Motor neuron (in vitro differentiated cells): Measurements from ENCODE around the gene GADL1. TPM values are rescaled to one million over a fixed set of nuclear protein-coding genes. Genes with fewer than 3 reads are reported as not detected.

Experiments used
- ATAC-seq, 8 experiments: fragments of 200-7000 bp; cut with Tn5 transposase; replicated peaks in 6 of 8; 2 replicates each; pipeline ENCODE4 v1.8.0; 2021; ENCODE audit warnings: mild to moderate bottlenecking in 8 of 8, moderate library complexity in 8 of 8
- H3K27ac ChIP-seq, 2 donors: fragments of 250-450 bp; sonication (Bioruptor Pico); 2 replicates each; pipeline ENCODE4 v1.9.0; 2021; ENCODE audit warnings: antibody characterized with exemption in 2 of 2, mild to moderate bottlenecking in 2 of 2, moderate library complexity in 1 of 2
- H3K4me1 ChIP-seq, 2 donors: fragments of 250-450 bp; sonication (Bioruptor Pico); replicated peaks in 1 of 2; 2 replicates each; pipeline ENCODE4 v1.6.1; 2021; ENCODE audit warnings: antibody characterized with exemption in 2 of 2, mild to moderate bottlenecking in 2 of 2, moderate library complexity in 1 of 2
- H3K4me3 ChIP-seq, 5 donors: fragments of 250-450 bp; sonication (Bioruptor Pico); 2 replicates each; pipeline ENCODE4 v1.9.0; 2021; ENCODE audit warnings: antibody characterized with exemption in 5 of 5, mild to moderate bottlenecking in 5 of 5, moderate library complexity in 4 of 5
- WGBS, 10 experiments: fragments of 450-650 bp; shearing (Covaris generic); methylation state at CpG; one replicate each; pipeline ENCODE4 v1.0.0; 2022; 5-methylcytosine and 5-hydroxymethylcytosine counted together
- in situ Hi-C, 9 experiments: fragments of 400-800 bp; cut with MboI; loops; one replicate each; pipeline ENCODE4 v1.15.0; 2021; ENCODE audit warnings: low sequenced_read_pairs in 9 of 9, low pct_unique_long_range_greater_than_20kb in 2 of 9; ENCODE audit not compliant: unreplicated experiment in 9 of 9
- total RNA-seq, 8 experiments: library from RNA; unstranded; fragments of 300-600 nt; gene quantifications; 2 replicates each; pipeline versions ENCODE4 v1.2.3 to v1.2.4, GENCODE V29; 2022

Gene GADL1
- 1 to 10 TPM in 1 of 8 experiments, under 1 TPM in 7; 0.07 to 3.9 (median 0.49) TPM for total RNA-seq

- 0 to 27% (median 3%) methylated on average over 2 to 22 of the region's 38 CpGs; no CpG with 5 or more reads in 3 of the 10 experiments for WGBS, 10 experiments
- in situ Hi-C loops, result no loop called here
- Histone ChIP-seq H3K4me3 (peak within 1 kb of the TSS; percentile 24 to 44 (median 34)), H3K27ac (no peak within 1 kb of the TSS), H3K4me1 (peaks cover 2 to 13% of the 10 kb centered on the region in 2 donors)
- ATAC-seq, result peak; percentile 83 to 98 (median 92)
Measured at GRCh38 chr3:30894521-30895251, at the start of gene GADL1. GADL1 (minus strand) TSS chr3:30894661; CDS start chr3:30894614, 47 bp downstream.

GRCh38 chr3:30944124-30944523 is 49.7 kb upstream of the GADL1 start:
- in situ Hi-C loops, result loop anchor here in 1 of 9 experiments (25.0 kb wide), 1 partner anchor 168 kb away; no protein-coding TSS in a partner anchor
- ATAC-seq, result no peak
- 55 to 100% (median 73%) methylated on average over 1 to 2 of the region's 2 CpGs; no CpG with 5 or more reads in 1 of the 10 experiments for WGBS, 10 experiments
- Histone ChIP-seq H3K4me3 (no peak overlapping the region), H3K4me1 (peaks cover 0 to 7% of the 10 kb centered on the region in 2 donors), H3K27ac (no peak overlapping the region)

GRCh38 chr3:30943206-30943605 is 48.7 kb upstream of the GADL1 start:
- in situ Hi-C loops, result loop anchor here in 1 of 9 experiments (25.0 kb wide), 1 partner anchor 169 kb away; no protein-coding TSS in a partner anchor

GRCh38 chr3:30941342-30941741 is 46.9 kb upstream of the GADL1 start:
- Histone ChIP-seq H3K27ac (no peak overlapping the region), H3K4me3 (no peak overlapping the region), H3K4me1 (peaks cover 0 to 5% of the 10 kb centered on the region in 2 donors)
- WGBS, 10 experiments, result 58 to 63% methylated on average over 2 of the region's 2 CpGs; no CpG with 5 or more reads in 8 of the 10 experiments
- in situ Hi-C loops, result loop anchor here in 1 of 9 experiments (25.0 kb wide), 1 partner anchor 171 kb away; no protein-coding TSS in a partner anchor
- peak in 3 of 8 experiments; percentile 16 to 57 (median 39) for ATAC-seq

More at GRCh38 chr3:30943206-30943605, 48.7 kb upstream of the GADL1 start:
- 57 to 97% (median 76%) methylated on average over 2 to 6 of the region's 6 CpGs; no CpG with 5 or more reads in 2 of the 10 experiments for WGBS, 10 experiments
- no peak for ATAC-seq
- H3K4me1 ChIP-seq, result peaks cover 0 to 5% of the 10 kb centered on the region in 2 donors
- no peak overlapping the region for H3K27ac ChIP-seq
- H3K4me3 ChIP-seq, result no peak overlapping the region

GRCh38 chr3:30940740-30941139 is 46.3 kb upstream of the GADL1 start:
- 40 to 100% (median 100%) methylated on average over 1 to 2 of the region's 2 CpGs; no CpG with 5 or more reads in 2 of the 10 experiments for WGBS, 10 experiments
- in situ Hi-C loops, result loop anchor here in 1 of 9 experiments (25.0 kb wide), 1 partner anchor 172 kb away; no protein-coding TSS in a partner anchor
- ATAC-seq, result no peak
- Histone ChIP-seq H3K4me1 (peaks cover 0 to 5% of the 10 kb centered on the region in 2 donors), H3K27ac (no peak overlapping the region), H3K4me3 (no peak overlapping the region)

- no peak overlapping the region for H3K27ac ChIP-seq
- H3K4me1 ChIP-seq, result peaks cover 0 to 6% of the 10 kb centered on the region in 2 donors
- peak in 5 of 8 experiments; percentile 21 to 66 (median 37) for ATAC-seq
- in situ Hi-C loops, result loop anchor here in 1 of 9 experiments (25.0 kb wide), 1 partner anchor 178 kb away; no protein-coding TSS in a partner anchor
- WGBS, 10 experiments, result 24 to 80% (median 48%) methylated on average over 1 to 6 of the region's 6 CpGs
- no peak overlapping the region for H3K4me3 ChIP-seq
Measured at GRCh38 chr3:30934208-30934550, 39.7 kb upstream of the GADL1 start.

- Histone ChIP-seq H3K27ac (no peak overlapping the region), H3K4me1 (peaks cover 0 to 6% of the 10 kb centered on the region in 2 donors), H3K4me3 (no peak overlapping the region)
- 10 to 68% (median 47%) methylated on average over 2 to 5 of the region's 5 CpGs; no CpG with 5 or more reads in 1 of the 10 experiments for WGBS, 10 experiments
- no peak for ATAC-seq
- in situ Hi-C loops, result loop anchor here in 1 of 9 experiments (25.0 kb wide), 1 partner anchor 179 kb away; no protein-coding TSS in a partner anchor
Measured at GRCh38 chr3:30933478-30934207, 39.2 kb upstream of the GADL1 start.

GRCh38 chr3:30932513-30933098 is 38.1 kb upstream of the GADL1 start:
- peaks cover 0 to 6% of the 10 kb centered on the region in 2 donors for H3K4me1 ChIP-seq
- 0 to 100% (median 57%) methylated on average over 1 to 2 of the region's 2 CpGs; no CpG with 5 or more reads in 1 of the 10 experiments for WGBS, 10 experiments
- H3K27ac ChIP-seq, result no peak overlapping the region
- no peak overlapping the region for H3K4me3 ChIP-seq
- ATAC-seq, result peak in 3 of 8 experiments; percentile 27 to 94 (median 38)
- in situ Hi-C loops, result loop anchor here in 1 of 9 experiments (25.0 kb wide), 1 partner anchor 180 kb away; no protein-coding TSS in a partner anchor

- no peak for ATAC-seq
- 62 to 100% (median 93%) methylated on average over 2 to 7 of the region's 7 CpGs for WGBS, 10 experiments
- H3K27ac ChIP-seq, result no peak overlapping the region
- in situ Hi-C loops, result loop anchor here in 1 of 9 experiments (25.0 kb wide), 1 partner anchor 188 kb away; no protein-coding TSS in a partner anchor
- H3K4me1 ChIP-seq, result no peaks in the 10 kb centered on the region
- no peak overlapping the region for H3K4me3 ChIP-seq
Measured at GRCh38 chr3:30924763-30925162, 30.3 kb upstream of the GADL1 start.

- in situ Hi-C loops, result no loop called here
- H3K4me3 ChIP-seq, result no peak overlapping the region
- WGBS, 10 experiments, result 17 to 100% (median 92%) methylated on average over 1 to 6 of the region's 6 CpGs
- H3K27ac ChIP-seq, result no peak overlapping the region
- no peak for ATAC-seq
- no peaks in the 10 kb centered on the region for H3K4me1 ChIP-seq
Measured at GRCh38 chr3:30919564-30919963, 25.1 kb upstream of the GADL1 start.

- Histone ChIP-seq H3K27ac (no peak overlapping the region), H3K4me1 (no peaks in the 10 kb centered on the region), H3K4me3 (no peak overlapping the region)
- 78 to 100% (median 87%) methylated on average over 1 of the region's 1 CpG; no CpG with 5 or more reads in 4 of the 10 experiments for WGBS, 10 experiments
- in situ Hi-C loops, result no loop called here
- no peak for ATAC-seq
Measured at GRCh38 chr3:30918761-30919160, 24.3 kb upstream of the GADL1 start.

GRCh38 chr3:30915782-30916181 is 21.3 kb upstream of the GADL1 start:
- Histone ChIP-seq H3K4me3 (no peak overlapping the region), H3K4me1 (peaks cover 0 to 3% of the 10 kb centered on the region in 2 donors), H3K27ac (no peak overlapping the region)
- ATAC-seq, result peak in 1 of 8 experiments; percentile 6
- in situ Hi-C loops, result no loop called here
